CD4-positive, alpha-beta T cell treated with Interleukin-17A for 4 hours (primary cell): ENCODE data around the gene INHBB.
"Not testable (repeated sequence)": the region's sequence is repeated elsewhere in the genome, so short reads cannot be mapped to it uniquely, and the experiment has no call there.

Source experiments
- DNase-seq: peaks from one replicate; pipeline ENCODE4 v3.0.0-alpha.2; 2020; ENCODE audit warnings: mixed read lengths

INHBB gene

GRCh38 chr2:120383191-120383590 is 37.3 kb downstream of the INHBB start:
- no peak for DNase-seq

- DNase-seq, result no peak
Measured at GRCh38 chr2:120383631-120384340, 37.9 kb downstream of the INHBB start.

- no peak for DNase-seq
Measured at GRCh38 chr2:120384486-120385354, 38.8 kb downstream of the INHBB start.

GRCh38 chr2:120385355-120386127 is 39.6 kb downstream of the INHBB start:
- DNase-seq, result no peak

GRCh38 chr2:120388222-120389035 is 42.5 kb downstream of the INHBB start:
- DNase-seq, result no peak

GRCh38 chr2:120389036-120389391 is 43.1 kb downstream of the INHBB start:
- DNase-seq, result no peak

- DNase-seq, result no peak
Measured at GRCh38 chr2:120390381-120391055, 44.6 kb downstream of the INHBB start.

GRCh38 chr2:120391382-120391781 is 45.4 kb downstream of the INHBB start:
- not testable (repeated sequence) for DNase-seq

GRCh38 chr2:120391911-120392665 is 46.2 kb downstream of the INHBB start:
- DNase-seq, result no peak

GRCh38 chr2:120392923-120393322 is 47.0 kb downstream of the INHBB start:
- no peak for DNase-seq

GRCh38 chr2:120393456-120393855 is 47.5 kb downstream of the INHBB start:
- DNase-seq, result no peak

GRCh38 chr2:120394764-120395163 is 48.8 kb downstream of the INHBB start:
- no peak for DNase-seq

GRCh38 chr2:120395221-120396012 is 49.5 kb downstream of the INHBB start:
- DNase-seq, result no peak

GRCh38 chr2:120396013-120396860 is 50.3 kb downstream of the INHBB start:
- no peak for DNase-seq

GRCh38 chr2:120396861-120397811 is 51.2 kb downstream of the INHBB start:
- DNase-seq, result no peak

GRCh38 chr2:120398051-120398995 is 52.4 kb downstream of the INHBB start:
- DNase-seq, result no peak
